Coronary artery (tissue), 2 donors: ENCODE data around the gene SIPA1L2.

Experiments used
- DNase-seq: peaks from one replicate; pipeline ENCODE4 v3.0.0-alpha.2; 2017; ENCODE audit warnings: low spot score
- H3K27ac ChIP-seq, 2 donors: fragments of 200-600 bp; sonication (generic); one replicate each; pipeline ENCODE4 v1.5.1; 2016 to 2019
- H3K4me3 ChIP-seq: fragments of 200-600 bp; sonication (generic); 2 replicates; pipeline ENCODE4 v1.5.1; 2016; ENCODE audit warnings: mild to moderate bottlenecking, moderate library complexity
- CTCF ChIP-seq: fragments of 200-600 bp; sonication (generic); IDR thresholded peaks from one replicate; pipeline ENCODE4 v1.5.1; 2019; ENCODE audit warnings: antibody characterized with exemption

Gene SIPA1L2

GRCh38 chr1:232673256-232673655 is 43.3 kb upstream of the SIPA1L2 start:
- no peak for TF ChIP-seq CTCF
- no peak overlapping the region for H3K27ac ChIP-seq
- H3K4me3 ChIP-seq: no peak overlapping the region
- DNase-seq: no peak

- Histone ChIP-seq H3K27ac (no peak overlapping the region), H3K4me3 (no peak overlapping the region)
- no peak for DNase-seq
- TF ChIP-seq CTCF: no peak
These were observed 40.2 kb upstream of the SIPA1L2 start for GRCh38 chr1:232669981-232670747.

DNA sequence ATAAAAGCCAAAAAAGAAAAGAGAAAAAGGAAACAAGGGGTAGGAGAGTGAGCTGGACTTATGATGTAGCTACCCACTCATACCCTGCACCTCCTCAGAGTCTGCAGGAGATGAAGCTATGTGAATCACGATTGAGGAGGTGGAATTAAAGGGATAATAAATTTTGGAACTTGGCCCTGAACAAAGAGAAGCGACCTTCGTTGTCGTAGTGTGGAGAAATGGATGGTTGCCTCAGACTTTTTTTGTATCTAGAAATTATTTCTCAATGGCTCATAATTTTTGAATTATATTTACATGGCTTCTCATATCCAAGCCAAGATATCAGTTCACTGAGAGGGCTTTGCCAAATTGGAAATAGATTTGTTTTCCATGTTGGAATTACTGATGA is 37.8 kb upstream of the SIPA1L2 start:
- no peak overlapping the region for H3K27ac ChIP-seq
- TF ChIP-seq CTCF: no peak
- no peak for DNase-seq
- no peak overlapping the region for H3K4me3 ChIP-seq

DNA sequence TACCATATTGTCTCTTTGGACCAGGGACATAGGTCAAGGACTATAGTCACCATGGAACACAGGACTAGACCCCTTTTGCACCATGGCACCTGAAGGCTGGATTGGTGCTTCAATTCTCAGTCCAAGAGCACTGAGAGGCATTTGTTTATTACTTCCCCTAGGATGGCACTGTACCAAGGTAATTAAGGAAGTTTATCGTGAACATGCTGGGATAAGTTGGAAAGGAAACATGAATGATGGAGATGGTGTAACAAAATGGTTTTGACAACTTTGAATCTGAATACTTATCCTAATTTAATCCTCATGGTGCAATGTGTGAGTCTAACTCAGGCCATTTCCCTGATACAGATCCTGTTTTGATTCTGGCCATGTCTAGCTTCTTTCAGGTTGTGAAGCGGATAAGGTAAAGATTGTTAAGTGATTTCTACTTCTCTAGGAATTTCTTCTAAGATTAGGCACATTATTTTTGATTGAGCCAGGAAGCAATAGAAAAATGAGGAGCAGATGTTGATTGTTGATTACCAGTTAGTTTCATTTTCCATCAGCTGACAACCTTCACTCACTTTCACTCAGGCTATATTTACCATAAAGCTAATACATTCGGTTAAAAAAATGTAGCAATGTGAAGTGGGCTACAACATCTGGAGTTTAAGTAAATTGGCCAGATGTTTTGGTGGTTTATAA is 37.3 kb upstream of the SIPA1L2 start:
- H3K4me3 ChIP-seq: no peak overlapping the region
- no peak overlapping the region for H3K27ac ChIP-seq
- TF ChIP-seq CTCF: no peak
- no peak for DNase-seq

DNA sequence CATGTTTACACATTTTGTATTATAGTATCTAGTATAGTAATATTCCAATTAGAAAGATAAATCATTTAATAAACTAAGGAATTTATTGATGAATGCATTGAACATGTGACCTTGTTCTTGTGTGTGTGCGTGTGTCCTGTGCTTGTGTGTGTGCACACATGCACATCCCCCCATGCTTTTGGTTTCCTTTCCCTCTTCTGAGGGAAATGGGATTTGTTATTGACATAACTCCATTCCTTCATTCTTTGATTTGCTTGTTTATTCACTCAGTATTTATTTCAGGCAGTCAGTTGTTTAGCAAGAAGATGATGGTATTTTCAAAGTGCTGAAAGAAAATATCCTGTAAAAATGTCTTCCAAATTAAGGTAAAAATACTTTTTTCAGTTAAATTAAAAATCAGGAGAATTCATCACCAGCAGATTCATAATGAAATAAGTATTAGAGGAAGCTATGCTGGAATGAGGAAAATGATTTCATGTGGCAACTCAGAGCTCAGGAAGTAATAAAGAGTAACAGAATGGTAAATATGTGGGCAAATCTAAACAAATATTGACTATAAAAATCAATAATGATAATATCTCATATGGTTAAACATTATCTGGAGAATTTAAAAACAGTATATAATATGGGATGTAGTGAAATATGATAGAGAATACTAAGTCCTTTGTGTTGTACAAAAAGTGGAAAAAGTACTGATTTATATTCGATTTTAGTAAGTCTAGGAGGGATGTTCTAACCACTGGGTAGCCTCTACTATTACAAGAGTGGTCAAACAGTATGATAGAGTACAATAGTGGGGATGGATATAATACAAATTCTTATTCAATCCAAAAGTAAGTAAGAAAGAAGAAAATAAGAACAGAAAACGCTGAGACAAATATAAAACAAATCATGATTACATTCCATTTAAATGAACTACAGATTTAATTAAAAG is 35.2 kb upstream of the SIPA1L2 start:
- no peak overlapping the region for H3K27ac ChIP-seq
- no peak for TF ChIP-seq CTCF
- DNase-seq: no peak
- H3K4me3 ChIP-seq: no peak overlapping the region

DNA sequence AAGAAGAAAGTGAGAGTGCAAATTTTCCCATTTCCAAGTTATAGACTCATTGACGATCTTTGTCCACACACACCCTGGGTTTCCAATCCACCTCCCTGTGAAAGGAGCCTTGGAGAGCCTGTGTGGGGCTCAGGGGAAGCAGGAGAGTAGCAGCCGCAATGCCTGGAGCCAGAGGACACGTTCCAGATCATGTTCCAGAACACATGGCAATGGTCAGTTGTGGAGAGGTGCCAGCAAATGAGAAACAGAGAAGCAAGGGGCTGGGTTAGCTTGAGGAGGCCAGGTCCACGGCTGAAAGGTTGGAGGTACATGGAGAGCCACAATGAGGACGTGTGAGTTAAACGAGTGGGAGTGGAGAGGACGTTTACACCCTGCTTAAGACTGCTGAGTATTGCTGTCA is 33.0 kb upstream of the SIPA1L2 start:
- no peak overlapping the region for H3K27ac ChIP-seq
- no peak for DNase-seq

More for the DNA sequence above, 33.0 kb upstream of the SIPA1L2 start:
- TF ChIP-seq CTCF: no peak
- H3K4me3 ChIP-seq: no peak overlapping the region
